ENCODE results near the gene ARMCX2. TPM values are rescaled to one million over a fixed set of nuclear protein-coding genes. Genes with fewer than 3 reads are reported as not detected.
"Not testable (repeated sequence)": the region's sequence is repeated elsewhere in the genome, so short reads cannot be mapped to it uniquely, and the experiment has no call there.

Gene ARMCX2
- total and polyA plus RNA-seq, 12 donors: 12.4 to 52.6 (median 32.0) TPM

- Histone ChIP-seq H3K27ac (peak overlapping the region in 8 of 10 donors; percentile 52 to 78 (median 66)), H3K36me3 (peaks cover 0 to 20% (median 0%) of the 10 kb centered on the region in 9 donors), H3K4me1 (peaks cover 0 to 11% (median 0%) of the 10 kb centered on the region in 9 donors), H3K27me3 (peaks cover 0 to 27% (median 0%) of the 10 kb centered on the region in 7 donors), H3K9me3 (no peaks in the 10 kb centered on the region), H3K4me3 (peak overlapping the region; percentile 18 to 70 (median 64))
- DNase-seq: peak; percentile 71 to 79
- intact Hi-C loops (cut with DNase I): loop anchor here in 1 of 10 donors (5.0 kb wide), 1 partner anchor 138 kb away; no protein-coding TSS in a partner anchor
- ATAC-seq: peak; percentile 81 to 96 (median 94)
- TF ChIP-seq CTCF (IDR thresholded peaks at IDR 0.05): no peak
- WGBS, 2 donors: 0 to 1% methylated on average over 30 to 38 of the region's 38 CpGs
Measured at GRCh38 chrX:101658661-101659491, 774 bp downstream of the ARMCX2 start.

- H3K27ac ChIP-seq: no peak overlapping the region
- H3K4me1 ChIP-seq: peaks cover 0 to 11% (median 0%) of the 10 kb centered on the region in 9 donors
- TF ChIP-seq CTCF (IDR thresholded peaks at IDR 0.05): no peak
- 94% methylated on average over 12 of the region's 12 CpGs for WGBS, 2 donors
- peaks cover 0 to 14% (median 0%) of the 10 kb centered on the region in 7 donors for H3K27me3 ChIP-seq
- H3K9me3 ChIP-seq: no peaks in the 10 kb centered on the region
- peaks cover 0 to 20% (median 0%) of the 10 kb centered on the region in 9 donors for H3K36me3 ChIP-seq
- intact Hi-C loops (cut with DNase I): loop anchor here in 1 of 10 donors (5.0 kb wide), 1 partner anchor 140 kb away; no protein-coding TSS in a partner anchor
- no peak for ATAC-seq
- no peak overlapping the region for H3K4me3 ChIP-seq
- DNase-seq: no peak
Measured at GRCh38 chrX:101657495-101657894, 2.2 kb downstream of the ARMCX2 start.

- peaks cover 0 to 20% (median 0%) of the 10 kb centered on the region in 9 donors for H3K36me3 ChIP-seq
- peaks cover 0 to 11% (median 0%) of the 10 kb centered on the region in 9 donors for H3K4me1 ChIP-seq
- DNase-seq (no peak), ATAC-seq (no peak)
- H3K4me3 ChIP-seq: no peak overlapping the region
- no peak for TF ChIP-seq CTCF (IDR thresholded peaks at IDR 0.05)
- intact Hi-C loops (cut with DNase I): loop anchor here in 1 of 10 donors (5.0 kb wide), 1 partner anchor 140 kb away; no protein-coding TSS in a partner anchor
- peaks cover 0 to 13% (median 0%) of the 10 kb centered on the region in 7 donors for H3K27me3 ChIP-seq
- WGBS, 2 donors: 91 to 96% methylated on average over 12 to 13 of the region's 13 CpGs
- no peaks in the 10 kb centered on the region for H3K9me3 ChIP-seq
- no peak overlapping the region for H3K27ac ChIP-seq
Measured at GRCh38 chrX:101656817-101657216, 2.8 kb downstream of the ARMCX2 start.

- no peak overlapping the region for H3K4me3 ChIP-seq
- peaks cover 0 to 13% (median 0%) of the 10 kb centered on the region in 7 donors for H3K27me3 ChIP-seq
- no peak for TF ChIP-seq CTCF (IDR thresholded peaks at IDR 0.05)
- WGBS, 2 donors: 80 to 85% methylated on average over 3 of the region's 3 CpGs
- H3K27ac ChIP-seq: no peak overlapping the region
- no peak for DNase-seq
- no peaks in the 10 kb centered on the region for H3K9me3 ChIP-seq
- intact Hi-C loops (cut with DNase I): loop anchor here in 1 of 10 donors (5.0 kb wide), 1 partner anchor 142 kb away; no protein-coding TSS in a partner anchor
- H3K36me3 ChIP-seq: peaks cover 0 to 20% (median 0%) of the 10 kb centered on the region in 9 donors
- peaks cover 0 to 11% (median 0%) of the 10 kb centered on the region in 9 donors for H3K4me1 ChIP-seq
- no peak for ATAC-seq
Measured at GRCh38 chrX:101655534-101655933, 4.1 kb downstream of the ARMCX2 start.

GRCh38 chrX:101647716-101648115, 11.9 kb downstream of the ARMCX2 start:
- H3K9me3 ChIP-seq; DNase-seq; H3K27me3 ChIP-seq; intact Hi-C loops (cut with DNase I); H3K4me1 ChIP-seq; ATAC-seq; H3K4me3 ChIP-seq; H3K27ac ChIP-seq; H3K36me3 ChIP-seq: not testable (repeated sequence)

Data from heart right ventricle (tissue), 16 donors.